ENCODE data around the gene CRCP.

DNA sequence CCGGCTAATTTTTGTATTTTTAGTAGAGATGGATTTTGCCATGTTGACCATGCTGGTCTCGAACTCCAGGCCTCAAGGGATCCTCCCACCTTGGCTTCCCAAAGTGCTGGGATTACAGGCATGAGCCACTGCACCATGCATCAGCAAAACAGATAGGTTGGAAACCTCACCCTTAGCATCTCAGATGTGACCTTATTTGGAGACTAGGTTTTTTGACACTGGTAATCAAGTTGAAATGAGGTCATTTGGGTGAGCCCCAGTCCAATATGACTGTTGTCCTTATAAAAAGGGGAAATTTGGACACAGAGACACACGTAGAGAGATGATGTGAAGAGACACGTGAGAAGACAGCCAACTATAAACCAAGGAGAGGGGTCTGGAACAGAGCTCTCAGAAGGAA, 48.0 kb downstream of the CRCP start:
- TF ChIP-seq, protein P1, sequence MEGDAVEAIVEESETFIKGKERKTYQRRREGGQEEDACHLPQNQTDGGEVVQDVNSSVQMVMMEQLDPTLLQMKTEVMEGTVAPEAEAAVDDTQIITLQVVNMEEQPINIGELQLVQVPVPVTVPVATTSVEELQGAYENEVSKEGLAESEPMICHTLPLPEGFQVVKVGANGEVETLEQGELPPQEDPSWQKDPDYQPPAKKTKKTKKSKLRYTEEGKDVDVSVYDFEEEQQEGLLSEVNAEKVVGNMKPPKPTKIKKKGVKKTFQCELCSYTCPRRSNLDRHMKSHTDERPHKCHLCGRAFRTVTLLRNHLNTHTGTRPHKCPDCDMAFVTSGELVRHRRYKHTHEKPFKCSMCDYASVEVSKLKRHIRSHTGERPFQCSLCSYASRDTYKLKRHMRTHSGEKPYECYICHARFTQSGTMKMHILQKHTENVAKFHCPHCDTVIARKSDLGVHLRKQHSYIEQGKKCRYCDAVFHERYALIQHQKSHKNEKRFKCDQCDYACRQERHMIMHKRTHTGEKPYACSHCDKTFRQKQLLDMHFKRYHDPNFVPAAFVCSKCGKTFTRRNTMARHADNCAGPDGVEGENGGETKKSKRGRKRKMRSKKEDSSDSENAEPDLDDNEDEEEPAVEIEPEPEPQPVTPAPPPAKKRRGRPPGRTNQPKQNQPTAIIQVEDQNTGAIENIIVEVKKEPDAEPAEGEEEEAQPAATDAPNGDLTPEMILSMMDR (IDR thresholded peaks at IDR 0.05 in 8 of 11, conservative IDR thresholded peaks at IDR 0.05 in 3 of 11): no peak
- TF ChIP-seq POLR2A (IDR thresholded peaks at IDR 0.05) (no peak), POLR2AphosphoS5 (IDR thresholded peaks at IDR 0.05) (no peak)

Data from spleen (tissue), 7 donors.